ENCODE data around the gene LIFR.

GRCh38 chr5:38576961-38577684 lies 20.7 kb upstream of the LIFR start:
- no peak for TF ChIP-seq SP2 (tag by site-specific recombination; IDR thresholded peaks at IDR 0.05)
- TF ChIP-seq REST (tag by site-specific recombination; IDR thresholded peaks at IDR 0.05) = no peak
- no peak for TF ChIP-seq ZBTB10 (tag by site-specific recombination; IDR thresholded peaks at IDR 0.05)
- no peak for TF ChIP-seq ZNF18 (tag by site-specific recombination; IDR thresholded peaks at IDR 0.05)
- TF ChIP-seq ZNF768 (tag by site-specific recombination; IDR thresholded peaks at IDR 0.05) = no peak
- no peak for TF ChIP-seq ZNF707 (tag by site-specific recombination; IDR thresholded peaks at IDR 0.05)
- TF ChIP-seq RBAK (tag by site-specific recombination; IDR thresholded peaks at IDR 0.05) = no peak
- TF ChIP-seq IKZF3 (tag by site-specific recombination; IDR thresholded peaks at IDR 0.05) = no peak
- no peak for TF ChIP-seq CTCF (tag by site-specific recombination; IDR thresholded peaks at IDR 0.05)
- no peak for TF ChIP-seq ZNF16 (tag by site-specific recombination; IDR thresholded peaks at IDR 0.05; ENCODE audit: low read depth)
